Esophagus mucosa (tissue), 1 donor: ENCODE results near the gene TMEM120B. TPM values are rescaled to one million over a fixed set of nuclear protein-coding genes. Genes with fewer than 3 reads are reported as not detected.

Source experiments
- ATAC-seq: fragments of 200-7000 bp; cut with Tn5 transposase; one replicate; pipeline ENCODE4 v1.9.1; 2020
- total RNA-seq: library from RNA; stranded (reverse); gene quantifications from one replicate; pipeline ENCODE4 v1.2.4, GENCODE V29; 2023
- donor health status: DM: yes; HTN: yes; CAD: no.

TMEM120B gene
- total RNA-seq, 1 donor from 2014 or later: 4.1 TPM

DNA sequence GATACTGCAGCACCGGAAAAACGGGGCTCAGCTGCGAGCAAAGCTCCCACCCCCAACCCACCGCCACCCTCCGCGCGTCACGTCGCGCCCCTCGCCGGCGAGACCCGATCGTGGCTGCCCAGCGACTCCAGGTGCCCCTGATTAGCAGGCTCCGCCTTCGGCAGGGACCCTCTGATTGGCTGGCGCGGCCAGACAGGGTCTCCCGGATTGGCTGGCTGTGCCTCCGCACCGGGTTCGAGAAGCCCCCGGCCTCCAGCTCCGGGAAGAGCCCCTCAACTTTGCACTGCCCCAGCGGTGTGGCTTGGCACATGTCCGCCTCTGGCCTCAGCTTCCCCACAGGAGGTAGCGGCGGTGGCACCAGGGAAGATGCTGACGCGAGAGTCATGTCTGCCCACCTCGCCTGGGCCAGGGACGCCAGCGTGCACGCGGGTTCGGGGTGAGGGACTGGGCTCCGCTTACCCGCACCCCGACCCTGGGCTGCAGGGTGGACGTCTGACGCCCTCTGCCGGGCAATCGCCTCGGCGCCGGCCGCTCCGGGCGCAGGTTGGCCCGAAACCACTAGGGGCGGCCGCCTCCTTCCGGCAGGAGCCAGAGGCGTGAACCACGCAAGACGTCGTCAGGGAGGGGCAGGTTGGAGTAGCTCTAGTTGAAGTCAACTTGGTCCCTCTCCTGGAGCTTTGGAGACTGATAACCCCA is 81.4 kb downstream of the TMEM120B start:
- ATAC-seq: peak; percentile 76

DNA sequence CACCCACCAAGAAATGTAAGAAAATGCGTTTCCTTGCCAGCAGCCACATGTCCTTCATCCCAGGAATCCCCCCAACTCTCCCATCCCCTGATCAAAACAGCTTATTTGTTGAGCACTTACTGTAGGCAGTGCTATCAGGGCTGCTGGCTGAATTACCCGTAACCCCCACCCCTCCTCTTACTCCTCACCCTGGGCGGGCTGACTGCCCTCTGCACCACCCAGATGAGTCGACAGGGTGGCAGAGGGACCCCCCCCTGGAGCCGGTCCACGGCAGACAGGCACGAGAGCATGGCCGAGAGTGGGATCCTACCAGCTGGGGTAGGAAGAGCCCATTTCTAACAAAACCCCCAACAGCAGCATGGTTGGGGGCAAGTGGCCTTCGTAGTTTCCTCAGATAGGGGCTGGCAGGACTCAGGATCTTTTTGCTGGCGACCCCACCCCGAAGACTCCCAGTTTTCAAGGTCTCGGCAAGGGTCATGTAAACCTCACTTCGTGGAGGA is 82.0 kb downstream of the TMEM120B start:
- peak; percentile 4 for ATAC-seq

DNA sequence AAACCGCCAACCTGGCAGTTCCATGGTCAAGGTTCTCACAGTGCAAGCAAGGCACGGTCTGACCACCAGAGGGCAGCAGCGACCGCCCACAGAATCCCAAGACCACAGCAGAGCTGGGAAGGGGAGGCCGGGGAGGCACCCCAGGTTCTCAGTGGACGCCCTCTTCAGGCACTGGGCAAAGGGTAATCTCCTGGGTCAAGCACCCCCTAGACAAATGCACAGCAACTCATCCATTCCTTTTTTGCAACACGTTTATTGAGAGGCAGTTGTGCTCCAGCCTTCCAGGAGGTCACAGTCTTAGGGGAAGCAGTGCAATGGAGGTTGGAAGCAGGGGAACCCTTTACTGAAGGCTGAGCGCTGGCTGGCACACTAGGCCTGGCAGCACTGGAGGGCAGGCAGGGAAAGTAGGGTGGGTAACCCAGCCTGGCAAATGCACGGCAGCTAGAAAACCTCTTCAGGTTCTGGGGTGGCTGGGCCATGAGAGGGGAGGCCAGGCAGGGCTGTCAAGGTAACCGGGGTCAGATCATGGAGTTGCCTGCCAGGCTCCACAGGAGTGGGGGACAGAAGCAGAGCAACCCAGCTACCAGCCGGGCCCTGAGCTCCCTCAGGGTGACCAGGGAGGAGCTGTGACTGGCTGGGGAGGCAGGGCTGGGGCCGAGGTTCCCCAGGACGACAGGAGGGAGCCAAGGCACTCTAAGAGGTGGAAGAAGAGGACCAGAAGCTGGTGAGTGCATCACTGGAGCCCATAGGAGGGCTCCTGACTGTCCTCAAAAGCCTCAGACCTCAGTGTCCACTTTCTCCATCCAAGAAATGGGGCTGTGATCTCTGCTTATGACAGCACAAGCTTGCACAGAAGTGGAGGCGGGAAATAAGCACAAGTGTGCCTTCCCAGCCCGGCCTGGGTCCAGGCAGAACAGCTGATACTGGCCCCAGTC is 82.7 kb downstream of the TMEM120B start:
- peak; percentile 30 for ATAC-seq

DNA sequence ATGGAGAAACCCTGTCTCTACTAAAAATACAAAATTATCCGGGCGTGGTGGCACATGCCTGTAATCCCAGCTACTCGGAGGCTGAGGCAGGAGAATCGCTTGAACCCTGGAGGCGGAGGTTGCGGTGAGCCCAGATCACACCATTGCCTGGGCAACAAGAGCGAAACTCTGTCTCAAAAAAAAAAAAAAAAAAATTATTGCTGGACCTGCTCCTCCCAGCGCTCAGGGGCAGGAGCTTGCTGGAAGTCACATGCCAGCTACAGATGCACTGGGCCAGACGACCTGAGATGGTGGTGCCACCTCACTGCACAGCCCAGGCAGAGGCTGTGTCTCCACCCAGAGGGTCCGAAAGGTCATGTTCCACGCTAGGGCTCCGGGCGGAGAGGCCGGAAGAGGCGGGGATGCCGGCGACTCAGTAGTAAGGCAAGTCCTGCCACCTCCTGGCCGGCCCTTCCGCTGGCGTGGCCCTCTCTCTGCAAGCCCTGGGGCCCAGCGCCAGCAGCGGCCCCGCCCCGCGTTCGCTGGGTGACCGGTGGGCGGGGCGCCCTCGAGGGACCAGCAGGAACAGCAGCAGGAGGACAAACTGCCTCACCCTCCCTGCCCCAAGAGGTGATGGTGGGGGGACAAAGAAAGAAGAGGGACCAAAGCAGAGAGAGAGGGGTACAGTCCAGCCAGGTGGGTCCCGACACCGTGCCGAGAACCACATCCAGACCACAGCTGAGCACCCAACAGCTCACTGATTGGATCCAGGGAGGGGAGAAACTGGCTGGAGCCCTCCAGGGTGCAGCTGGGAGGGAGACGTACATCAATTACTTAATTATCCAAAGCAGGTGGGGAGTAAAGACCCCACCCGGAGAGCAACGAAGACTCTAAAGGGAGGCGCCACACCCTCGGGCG is 84.6 kb downstream of the TMEM120B start:
- ATAC-seq: peak; percentile 18

DNA sequence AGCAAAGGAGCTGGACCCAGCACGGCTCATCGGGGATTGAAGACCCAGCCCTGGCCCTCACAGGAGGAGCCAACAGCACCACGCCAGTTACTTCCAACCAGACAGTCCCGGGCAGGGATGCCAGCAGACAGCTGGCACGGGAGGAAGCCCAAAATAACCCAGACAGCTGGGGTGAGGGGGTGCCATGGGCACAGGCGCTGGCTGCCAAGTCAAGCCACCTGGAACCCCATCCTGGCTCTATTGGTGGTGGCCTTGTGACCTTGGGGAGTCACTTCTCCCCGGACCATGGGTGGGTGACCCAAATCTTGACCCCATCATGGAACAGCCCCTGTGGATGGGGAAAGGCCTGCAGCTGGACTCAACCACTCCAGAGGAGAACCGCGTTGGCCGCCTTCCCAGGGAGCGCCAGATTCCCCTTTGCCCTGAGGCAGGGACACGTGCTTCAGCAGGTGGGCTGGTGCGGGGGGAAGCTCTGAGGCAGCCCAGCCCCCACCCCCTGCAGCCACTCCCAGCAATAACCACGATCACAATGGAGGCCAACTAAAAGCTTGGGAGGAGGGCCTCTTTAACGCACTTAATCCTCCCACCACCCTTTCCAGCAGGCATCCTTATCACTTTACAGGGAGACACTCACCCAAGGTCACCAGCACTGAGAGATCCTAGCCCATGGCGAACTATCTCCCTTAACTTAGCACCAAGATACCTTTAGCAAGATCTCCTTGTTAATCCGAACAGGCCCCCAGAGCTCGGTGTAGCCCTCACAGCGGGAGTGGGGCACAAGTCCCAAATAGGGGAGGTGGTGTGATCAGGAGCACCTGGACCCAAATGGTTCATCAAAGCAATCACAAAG is 85.6 kb downstream of the TMEM120B start:
- ATAC-seq: no peak

DNA sequence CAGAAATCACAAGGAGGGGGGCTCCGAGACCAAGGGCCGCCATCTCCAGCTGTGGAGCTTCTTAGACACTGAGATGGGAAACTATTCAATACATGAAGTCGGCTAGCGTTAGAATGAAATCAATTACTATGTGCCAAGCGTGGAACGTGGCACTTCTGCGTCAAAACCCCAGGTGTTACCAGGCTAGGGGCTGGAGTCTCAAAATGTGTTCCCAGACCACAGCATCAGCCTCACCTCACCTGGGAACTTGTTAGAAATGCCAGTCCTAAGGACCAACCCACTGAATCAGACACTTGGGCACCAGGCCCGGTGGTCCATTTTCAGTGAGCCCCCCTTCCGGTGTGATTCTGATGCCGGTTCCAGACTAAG is 86.2 kb downstream of the TMEM120B start:
- ATAC-seq: no peak

DNA sequence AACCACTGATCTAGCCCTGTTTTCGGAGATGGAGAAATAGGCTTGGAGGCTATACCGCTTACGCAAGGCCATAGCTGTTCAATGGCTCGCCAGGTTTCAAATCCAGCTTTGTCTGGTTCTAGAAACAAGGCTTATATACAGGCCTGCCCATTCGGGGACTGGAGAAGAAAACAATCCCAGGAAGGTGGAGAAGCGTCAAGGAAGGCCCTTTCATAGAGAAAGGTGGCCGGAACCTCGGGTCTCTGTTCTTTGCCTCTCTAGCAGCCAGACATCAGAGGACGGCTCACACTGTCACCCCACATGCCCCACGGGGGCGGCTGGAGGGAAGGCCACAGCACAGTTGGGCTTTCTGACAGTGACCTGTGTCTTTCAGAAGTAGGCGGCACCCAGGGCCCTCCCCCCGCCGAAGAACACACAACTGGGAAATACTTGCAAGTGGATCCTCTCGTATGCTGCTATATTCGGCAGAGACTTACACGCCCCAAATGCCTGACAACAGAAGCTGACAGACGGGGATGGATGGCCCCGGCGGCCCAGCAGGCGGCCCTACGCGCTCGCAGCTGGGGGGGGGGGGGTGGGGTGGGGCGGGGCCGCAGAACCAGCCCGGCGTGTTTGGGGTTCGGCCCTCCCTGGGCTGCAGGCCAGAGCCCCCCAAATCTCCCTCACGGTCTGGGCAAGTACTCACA is 86.7 kb downstream of the TMEM120B start:
- ATAC-seq: peak; percentile 53

DNA sequence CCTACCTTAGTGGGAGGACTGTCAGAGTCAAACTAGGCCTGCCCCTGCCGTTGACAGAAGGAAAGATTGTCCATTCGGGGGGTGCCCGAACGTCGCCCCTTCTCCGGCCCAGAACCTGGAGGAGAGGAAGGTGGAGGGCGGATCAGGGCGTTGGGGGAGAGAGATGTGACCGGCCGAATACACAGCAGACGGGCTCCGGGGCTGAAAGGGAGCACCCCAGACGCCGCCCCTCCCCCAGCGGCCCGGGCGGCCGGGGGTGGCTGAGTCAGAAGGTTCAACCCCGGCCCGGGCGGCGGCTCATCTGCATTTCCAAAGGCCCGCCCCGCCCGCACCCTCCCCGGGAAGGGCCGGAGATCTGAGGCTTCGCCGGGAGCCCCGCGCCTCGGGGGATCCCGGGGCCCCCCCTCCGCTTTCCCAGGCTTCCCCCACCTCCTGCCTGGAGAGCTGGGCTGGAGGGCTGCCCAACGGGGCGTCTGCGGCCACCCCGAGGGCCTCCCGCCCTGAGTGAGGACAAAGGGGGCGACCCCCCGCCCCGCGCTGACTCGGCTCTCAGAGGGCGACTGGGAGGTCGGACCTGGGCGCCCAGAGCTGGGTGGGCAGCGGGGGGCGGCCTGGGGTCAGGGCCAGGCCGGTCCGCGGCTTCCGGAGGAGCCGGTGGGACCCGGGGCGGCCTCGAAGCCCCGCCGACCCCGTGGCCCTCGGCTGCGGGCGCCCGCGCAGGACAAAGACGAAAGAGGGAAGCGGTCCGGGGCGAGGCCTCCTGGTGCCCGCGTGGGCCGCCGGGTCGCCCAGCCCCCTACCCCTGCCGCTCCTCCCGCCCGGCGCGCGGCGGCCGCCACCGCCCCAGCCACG is 87.5 kb downstream of the TMEM120B start:
- ATAC-seq: peak; percentile 70

DNA sequence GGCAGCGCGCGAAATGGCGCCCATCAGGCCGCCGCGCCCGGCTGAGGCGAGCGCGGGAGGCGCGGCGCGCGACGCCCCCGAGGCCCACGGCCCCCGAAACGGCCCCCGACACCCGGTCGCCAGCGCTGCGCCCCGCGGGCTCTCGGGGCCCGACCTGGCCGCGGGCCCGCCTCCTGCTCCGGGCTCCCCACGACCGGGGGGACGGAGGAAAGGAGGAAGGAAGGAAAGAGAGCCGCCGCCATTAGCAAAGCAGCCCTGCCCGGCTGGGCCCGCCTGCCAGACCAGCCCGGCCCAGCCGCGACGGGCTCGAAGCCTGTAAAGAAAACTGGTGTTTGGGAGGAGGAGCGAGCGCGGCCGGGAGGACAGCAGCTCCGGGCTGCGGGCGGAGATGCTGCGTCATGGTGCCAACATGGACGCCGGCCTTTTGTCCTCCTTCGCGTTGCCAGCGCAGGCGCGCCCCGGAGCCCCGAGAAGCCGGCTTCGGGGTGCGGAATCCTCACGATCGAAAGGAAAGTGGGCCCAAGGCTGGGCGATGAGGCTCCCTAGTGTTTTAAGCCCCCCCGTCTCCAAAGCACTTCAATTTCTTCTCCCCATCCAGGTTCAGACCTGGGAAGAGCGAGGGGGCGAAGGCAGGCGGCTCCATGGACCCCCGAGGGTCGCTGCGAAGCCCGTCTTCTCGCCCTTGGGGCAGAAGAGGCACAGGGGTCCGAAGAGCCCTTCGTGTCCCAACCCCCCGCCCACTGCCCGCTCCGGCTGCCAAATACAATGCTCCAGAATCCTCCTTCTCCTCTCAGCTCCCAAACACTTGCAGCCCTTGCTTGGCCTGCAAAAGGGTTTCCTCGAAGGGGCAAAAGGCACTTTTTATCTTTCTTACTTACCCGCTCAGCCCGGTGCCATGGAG is 88.4 kb downstream of the TMEM120B start:
- peak; percentile 13 for ATAC-seq

DNA sequence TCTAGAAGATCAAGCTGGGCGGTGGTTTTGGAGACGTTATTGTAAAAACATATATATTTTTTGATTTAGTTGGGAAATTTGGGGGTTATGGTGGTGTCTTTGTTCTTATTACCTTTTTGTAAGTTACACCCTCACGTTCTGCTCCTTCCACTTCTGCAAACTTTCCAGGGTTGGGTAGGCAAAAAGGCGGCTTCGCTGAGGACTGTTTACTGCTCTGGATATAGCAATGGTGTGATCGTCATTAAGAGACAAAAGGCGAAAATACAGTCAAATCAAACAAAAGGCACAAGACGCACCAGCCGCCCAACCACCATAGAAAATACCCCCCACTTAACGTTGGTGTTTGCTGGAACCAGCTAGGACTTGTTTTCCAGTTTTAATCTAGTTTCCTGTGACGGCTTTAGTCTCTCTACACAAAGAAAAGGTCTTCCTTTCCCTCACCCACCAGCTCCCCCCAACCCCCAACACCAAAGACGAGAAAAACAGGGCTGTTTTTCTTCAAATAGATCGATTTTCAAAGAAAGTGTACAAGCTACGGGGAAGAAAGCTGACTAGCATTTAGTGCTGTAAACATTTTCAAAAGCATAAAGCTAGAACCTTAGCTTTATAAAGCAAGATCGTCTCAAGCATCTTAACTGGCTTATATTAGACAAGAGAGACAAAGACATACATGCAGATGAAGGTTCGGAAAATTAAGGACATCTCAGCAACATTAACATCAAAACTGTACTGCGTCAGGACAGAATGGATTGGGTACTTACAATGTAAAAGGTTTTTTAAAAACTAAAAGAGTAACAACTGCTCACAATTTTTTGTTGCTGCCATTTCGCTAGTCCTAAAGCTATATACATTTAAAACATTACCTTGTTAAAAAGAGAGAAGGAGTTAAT is 89.3 kb downstream of the TMEM120B start:
- ATAC-seq: no peak

DNA sequence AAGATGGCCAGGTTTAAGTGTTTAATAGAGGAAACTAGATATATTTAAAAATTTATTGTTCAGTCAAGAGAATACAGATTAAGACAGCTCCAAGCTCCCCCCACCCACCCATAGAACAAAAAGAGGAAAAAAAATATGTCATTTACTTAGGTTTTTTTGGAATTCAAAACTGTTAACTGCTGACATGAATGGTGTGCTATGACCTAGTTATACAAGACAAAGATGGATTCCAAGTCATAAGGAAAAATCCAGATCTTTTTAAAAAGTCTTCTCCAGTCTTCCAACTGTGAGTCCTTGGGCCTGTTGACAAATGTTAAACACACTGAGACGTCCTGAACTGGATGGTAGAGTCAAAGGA is 89.9 kb downstream of the TMEM120B start:
- no peak for ATAC-seq

DNA sequence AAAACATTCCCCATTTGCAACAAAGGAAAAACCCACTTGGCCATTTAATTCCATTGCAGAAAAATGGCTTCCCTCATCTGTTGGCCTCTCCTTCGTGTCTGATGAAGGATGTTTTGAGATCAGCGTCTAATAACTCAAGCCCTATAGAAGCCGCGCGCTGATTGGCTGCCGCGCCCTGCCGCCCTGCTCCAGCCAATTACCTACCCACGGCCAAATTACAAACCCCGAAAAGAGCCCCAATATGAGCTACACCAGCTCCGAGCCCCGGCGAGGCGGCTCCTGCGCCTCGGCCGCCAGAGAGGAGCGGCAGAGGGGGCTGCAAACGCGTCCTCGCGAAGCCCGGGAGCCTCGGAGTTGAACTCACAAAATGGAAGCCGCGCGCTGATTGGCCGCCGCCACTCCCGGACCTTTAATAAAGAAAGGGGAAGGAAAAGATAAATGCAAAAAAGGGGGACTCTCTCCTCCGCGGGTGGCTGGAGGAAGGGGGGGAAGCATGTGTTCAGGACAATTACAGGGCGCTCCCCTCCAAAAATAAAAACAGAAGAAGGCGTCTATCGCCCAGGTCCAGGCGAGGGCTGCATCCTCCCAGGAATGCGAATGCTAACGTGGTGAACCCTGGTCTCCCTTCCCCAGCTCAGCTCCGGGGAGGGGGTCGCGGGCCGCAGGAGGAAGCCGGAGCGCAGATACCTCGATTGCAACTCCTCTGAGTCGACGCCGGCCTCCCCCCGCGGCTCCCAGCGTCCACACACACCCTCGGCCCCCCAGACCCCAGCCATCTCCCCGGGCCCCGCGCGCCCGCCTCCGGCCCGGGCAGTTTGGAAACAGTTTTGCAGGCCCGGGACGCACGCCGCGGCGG is 90.5 kb downstream of the TMEM120B start:
- ATAC-seq: peak; percentile 49

DNA sequence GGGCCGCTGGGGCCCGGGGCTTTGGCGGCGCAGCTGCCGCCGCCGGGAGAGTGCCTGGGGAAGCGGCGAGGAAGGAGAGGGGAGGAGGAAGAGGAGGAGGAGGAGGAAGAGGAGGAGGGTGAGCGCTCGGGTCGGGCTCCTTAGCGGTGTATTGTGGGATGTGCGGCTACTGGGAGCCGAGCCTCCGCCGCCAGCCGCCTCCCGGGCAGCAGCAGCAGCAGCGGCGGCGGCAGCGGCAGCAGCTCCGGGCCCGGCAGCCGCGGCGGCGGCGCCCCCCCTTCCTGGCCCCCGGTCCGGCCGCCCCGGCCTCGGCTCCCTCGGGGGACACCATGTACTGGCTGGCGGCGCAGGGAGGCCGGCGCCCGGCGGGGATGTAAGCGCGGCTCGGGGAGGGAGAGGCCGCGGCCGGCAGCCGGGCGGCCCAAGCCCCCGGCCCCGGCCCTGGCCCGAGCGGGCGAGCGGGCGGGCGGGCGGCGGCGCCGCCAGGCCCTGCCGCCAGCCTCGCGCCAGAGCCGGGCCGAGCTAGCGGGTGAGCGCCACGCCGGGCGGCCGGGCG is 91.4 kb downstream of the TMEM120B start, which contains the start of gene SETD1B:
Gene SETD1B, plus strand, starts transcription at position 149 of the 556 bp plus-strand sequence. CDS start 729 bp downstream, outside the sequence.
- no peak for ATAC-seq

DNA sequence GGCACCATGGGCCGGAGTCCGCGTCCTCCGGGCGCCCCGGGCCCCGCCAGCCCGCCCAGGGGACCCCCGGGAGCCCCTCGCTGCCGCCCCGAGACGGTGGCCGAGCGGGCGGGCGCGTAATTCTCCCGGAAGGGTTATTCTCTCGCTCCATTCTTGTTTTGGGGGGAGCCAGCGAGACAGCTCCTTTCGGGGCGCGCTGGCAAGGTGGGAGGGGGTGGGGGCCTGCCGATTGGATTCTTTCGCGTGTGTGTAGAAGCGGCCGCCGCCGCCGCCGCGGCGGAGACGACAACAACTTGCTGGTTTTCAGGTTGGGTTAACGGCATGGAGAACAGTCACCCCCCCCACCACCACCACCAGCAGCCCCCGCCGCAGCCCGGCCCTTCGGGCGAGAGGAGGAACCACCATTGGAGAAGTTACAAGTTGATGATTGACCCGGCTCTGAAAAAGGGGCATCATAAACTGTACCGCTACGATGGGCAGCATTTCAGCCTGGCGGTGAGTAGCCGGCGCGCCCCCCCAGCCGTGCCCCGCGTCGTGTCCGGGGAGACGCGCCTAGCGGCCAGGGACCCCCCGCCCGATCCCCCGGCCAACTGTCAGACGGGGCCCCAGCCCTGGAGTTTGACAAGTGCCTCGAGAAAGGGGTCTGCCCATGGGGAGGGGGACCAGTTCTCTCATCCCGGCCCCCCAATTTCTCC is 92.0 kb downstream of the TMEM120B start:
- no peak for ATAC-seq

DNA sequence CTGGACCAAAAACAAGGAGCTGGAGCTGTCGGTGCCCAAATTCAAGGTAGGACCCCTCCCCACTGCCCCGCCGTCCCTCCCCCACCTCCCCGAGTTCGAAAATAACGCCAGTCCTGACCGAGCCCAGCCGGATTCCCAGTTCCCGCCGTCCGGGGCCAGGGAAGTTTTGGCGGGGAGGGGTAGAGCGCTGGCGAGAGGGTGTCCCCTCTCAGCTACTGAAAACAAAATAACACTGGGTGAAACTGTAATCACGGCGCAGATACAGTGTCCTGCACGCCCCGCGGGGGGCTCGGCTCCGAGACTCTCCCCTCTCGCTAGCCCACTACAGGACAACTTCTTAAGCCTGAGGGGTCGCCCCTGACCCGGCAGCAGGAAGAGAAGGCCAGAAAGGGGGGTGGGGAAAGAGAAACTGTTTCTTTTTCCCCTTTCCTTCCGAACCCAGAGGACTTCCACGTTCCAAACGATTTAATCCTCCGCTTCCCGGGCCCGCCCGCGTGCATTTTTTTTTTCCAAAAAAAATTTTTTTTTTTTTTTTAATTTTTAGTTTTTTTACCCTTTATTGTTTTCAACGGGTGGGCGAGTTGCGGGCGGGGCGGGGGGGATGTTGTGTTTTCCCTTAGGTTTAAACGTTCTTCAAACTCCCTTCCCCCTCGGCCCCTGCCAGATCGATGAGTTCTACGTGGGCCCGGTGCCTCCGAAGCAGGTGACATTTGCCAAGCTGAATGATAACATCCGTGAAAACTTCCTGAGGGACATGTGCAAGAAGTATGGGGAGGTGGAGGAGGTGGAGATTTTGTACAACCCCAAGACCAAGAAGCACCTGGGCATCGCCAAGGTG is 92.8 kb downstream of the TMEM120B start:
- ATAC-seq: no peak
